ENCODE measurements around the gene PEPD.
"Not testable (repeated sequence)": the region's sequence is repeated elsewhere in the genome, so short reads cannot be mapped to it uniquely, and the experiment has no call there.

PEPD gene

DNA sequence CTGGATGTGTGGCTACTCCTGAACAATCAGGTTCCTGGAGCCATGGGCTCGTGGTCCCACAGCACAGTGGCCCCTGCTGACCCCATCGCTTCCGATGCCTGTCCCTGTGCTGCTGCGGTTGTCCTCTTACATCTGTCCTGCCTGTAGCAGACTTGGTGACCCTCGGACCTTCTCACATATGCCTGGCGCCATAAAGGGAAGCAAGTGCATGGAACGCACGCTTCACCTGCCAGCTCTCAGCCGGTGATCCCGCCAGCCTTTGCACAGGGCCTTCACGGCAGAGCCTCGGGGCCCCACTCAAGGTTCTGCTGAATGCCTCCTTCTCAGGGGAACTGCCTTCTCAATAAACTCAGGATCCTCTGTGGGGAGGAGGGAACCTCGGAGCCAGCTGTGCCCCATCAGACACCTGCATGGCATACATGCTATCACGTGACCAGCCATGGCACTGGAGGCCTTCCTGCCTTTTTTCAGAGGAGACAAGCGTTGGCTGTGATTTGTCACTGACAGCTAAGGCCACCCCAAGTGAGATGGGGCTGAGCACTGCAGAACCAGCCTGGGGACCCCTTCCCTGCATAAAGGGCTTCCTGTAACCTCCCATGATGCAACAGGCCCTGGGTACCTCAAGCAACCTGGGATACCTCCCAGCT lies 24.3 kb downstream of the PEPD start:
- TF ChIP-seq, protein P1, sequence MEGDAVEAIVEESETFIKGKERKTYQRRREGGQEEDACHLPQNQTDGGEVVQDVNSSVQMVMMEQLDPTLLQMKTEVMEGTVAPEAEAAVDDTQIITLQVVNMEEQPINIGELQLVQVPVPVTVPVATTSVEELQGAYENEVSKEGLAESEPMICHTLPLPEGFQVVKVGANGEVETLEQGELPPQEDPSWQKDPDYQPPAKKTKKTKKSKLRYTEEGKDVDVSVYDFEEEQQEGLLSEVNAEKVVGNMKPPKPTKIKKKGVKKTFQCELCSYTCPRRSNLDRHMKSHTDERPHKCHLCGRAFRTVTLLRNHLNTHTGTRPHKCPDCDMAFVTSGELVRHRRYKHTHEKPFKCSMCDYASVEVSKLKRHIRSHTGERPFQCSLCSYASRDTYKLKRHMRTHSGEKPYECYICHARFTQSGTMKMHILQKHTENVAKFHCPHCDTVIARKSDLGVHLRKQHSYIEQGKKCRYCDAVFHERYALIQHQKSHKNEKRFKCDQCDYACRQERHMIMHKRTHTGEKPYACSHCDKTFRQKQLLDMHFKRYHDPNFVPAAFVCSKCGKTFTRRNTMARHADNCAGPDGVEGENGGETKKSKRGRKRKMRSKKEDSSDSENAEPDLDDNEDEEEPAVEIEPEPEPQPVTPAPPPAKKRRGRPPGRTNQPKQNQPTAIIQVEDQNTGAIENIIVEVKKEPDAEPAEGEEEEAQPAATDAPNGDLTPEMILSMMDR (IDR thresholded peaks at IDR 0.05; ENCODE audit: low read length, missing control alignments): no peak
- DNase-seq (ENCODE audit: low read depth): no peak
- no peak overlapping the region for H3K4me3 ChIP-seq (replicated peaks; ENCODE audit: low read depth, low read length)

DNA sequence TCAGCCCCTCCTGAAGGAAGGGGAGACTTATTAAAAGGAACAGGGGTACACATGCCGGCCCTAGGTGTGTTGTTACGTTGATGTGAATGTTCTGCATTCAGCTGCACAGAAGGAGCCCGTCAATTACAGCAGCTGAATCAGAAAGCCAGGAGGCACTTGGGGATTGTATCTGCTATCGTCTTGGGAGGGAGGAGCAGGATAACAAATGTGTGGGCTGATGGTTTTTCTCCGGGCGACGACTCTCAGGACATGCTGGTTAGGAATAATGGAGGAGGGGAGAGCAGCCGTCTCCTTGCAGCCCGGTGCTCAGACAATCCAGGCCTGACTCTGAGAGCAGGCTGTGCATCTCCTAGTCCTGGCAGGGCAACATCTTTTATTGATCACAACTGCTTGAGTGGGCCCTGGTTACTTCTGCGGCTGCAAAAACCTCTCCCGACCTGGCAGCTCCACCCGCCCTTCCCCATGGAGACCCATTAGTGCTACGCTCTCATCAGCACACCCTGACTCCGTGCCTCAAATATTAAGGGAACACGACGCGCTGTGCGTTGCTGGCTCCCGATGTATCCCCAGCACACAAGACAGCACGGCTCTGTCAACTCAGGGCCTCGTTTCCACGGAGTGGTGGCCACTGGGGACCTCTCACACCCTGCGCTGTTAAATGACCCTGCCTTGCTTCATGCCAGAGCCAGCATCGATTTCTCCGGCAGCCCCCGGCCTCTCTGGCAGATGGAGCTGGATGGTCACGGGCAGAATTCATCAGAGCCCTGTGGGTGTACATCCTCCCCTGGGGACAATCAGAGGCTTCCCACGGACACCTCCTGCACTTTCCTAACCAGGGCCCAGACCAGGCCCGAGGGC lies 25.3 kb downstream of the PEPD start:
- TF ChIP-seq, protein P1 (IDR thresholded peaks at IDR 0.05; ENCODE audit: low read length, missing control alignments): no peak
- no peak overlapping the region for H3K4me3 ChIP-seq (replicated peaks; ENCODE audit: low read depth, low read length)
- DNase-seq (ENCODE audit: low read depth): peak; percentile 16

DNA sequence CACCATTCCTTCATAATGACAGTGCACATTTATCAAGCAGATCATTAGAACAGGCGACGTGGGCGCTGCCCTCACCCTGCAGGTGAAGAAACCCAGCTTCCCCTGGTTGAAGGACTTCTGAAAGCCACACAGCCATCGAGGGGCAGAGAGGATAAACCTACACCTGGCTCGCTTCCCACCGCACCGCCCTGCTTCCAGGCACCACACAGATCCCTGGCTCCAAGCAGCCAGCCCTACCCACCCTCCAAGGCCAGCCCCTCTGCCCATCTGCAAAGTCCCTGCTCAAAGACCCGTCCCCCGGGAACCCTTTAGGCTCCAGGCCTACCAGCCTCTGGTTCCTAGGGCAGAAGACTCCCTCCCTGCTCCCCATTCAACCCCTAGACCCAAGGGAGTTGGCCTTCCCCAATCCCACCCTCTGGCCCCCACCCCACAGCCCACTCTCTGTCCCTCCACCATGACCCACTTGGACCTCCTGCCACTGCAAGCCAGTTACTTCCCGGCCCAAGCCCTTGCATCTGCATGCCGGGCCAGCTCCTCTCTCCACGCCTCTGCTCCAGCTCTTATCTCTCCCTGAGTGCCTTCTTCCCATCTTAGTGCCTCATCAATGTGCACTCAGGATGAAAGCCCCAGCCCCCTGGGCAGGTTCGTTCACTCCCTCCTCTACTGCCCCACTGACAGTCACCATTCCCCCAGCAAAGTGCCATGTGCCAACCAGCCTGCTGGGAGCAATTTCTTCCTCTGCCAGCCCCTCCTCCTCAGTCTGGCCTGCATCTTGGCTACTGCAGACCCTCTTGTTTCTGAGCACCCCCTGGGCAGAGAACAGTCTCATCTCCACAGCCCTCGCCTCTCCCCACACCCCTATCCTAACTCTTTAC lies 28.0 kb downstream of the PEPD start:
- TF ChIP-seq, protein P1 (IDR thresholded peaks at IDR 0.05; ENCODE audit: low read length, missing control alignments): no peak
- no peak for DNase-seq (ENCODE audit: low read depth)
- H3K4me3 ChIP-seq (replicated peaks; ENCODE audit: low read depth, low read length): no peak overlapping the region

DNA sequence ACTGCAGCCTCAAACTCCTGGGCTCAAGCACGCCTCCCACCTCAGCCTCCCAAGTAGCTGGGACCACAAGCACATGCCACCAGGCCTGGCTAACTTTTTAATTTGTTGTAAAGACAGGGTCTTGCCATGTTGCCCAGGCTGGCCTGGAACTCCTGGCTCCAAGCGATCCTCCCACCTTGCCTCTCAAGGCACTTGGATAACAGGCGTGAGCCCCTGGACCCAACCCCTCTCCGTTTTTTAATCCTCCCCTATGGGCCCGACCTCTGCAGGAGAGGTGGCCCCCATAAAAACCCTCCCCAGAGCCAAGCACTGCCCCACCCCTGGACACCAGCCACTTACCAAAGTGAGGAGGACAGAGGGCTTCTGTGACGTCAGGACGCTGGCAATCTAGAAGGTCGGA lies 28.6 kb downstream of the PEPD start:
- DNase-seq (ENCODE audit: low read depth): no peak
- no peak overlapping the region for H3K4me3 ChIP-seq (replicated peaks; ENCODE audit: low read depth, low read length)
- TF ChIP-seq, protein P1 (IDR thresholded peaks at IDR 0.05; ENCODE audit: low read length, missing control alignments): no peak

DNA sequence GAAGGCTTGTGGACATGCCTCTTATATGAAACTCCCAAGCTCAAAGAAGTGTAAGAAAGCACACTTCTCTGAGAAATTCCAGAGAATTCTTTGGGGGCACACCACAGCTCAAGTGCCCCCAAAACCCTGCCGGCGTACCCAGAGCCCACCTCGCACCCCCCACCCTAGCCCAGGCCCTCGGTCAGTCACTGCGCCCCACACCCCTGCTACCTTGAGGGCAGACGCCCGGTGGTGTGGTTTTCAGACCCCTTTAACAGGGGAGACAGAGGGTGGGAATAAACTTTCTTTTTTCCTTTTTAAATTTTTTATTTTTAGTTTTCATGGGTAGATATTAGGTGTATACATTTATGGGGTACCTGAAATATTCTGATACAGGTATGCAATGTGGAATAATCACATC lies 29.5 kb downstream of the PEPD start:
- no peak for DNase-seq (ENCODE audit: low read depth)
- TF ChIP-seq, protein P1 (IDR thresholded peaks at IDR 0.05; ENCODE audit: low read length, missing control alignments): no peak
- no peak overlapping the region for H3K4me3 ChIP-seq (replicated peaks; ENCODE audit: low read depth, low read length)

DNA sequence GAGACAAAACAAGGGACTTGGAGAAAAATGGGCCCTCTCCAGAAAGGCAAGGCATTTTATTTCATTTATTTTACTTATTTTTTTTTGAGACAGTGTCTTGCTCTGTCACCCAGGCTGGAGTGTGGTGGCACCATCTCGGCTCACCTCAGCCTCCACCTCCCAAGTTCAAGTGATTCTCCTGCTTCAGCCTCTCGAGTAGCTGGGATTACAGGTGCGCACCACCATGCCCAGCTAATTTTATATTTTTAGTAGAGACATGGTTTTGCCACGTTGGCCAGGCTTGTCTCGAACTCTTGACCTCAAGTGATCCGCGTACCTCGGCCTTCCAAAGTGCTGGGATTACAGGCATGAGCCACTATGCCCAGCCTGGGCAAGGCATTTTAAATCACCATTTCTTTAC lies 31.0 kb downstream of the PEPD start:
- not testable (repeated sequence) for H3K4me3 ChIP-seq (replicated peaks; ENCODE audit: low read depth, low read length); DNase-seq (ENCODE audit: low read depth)

DNA sequence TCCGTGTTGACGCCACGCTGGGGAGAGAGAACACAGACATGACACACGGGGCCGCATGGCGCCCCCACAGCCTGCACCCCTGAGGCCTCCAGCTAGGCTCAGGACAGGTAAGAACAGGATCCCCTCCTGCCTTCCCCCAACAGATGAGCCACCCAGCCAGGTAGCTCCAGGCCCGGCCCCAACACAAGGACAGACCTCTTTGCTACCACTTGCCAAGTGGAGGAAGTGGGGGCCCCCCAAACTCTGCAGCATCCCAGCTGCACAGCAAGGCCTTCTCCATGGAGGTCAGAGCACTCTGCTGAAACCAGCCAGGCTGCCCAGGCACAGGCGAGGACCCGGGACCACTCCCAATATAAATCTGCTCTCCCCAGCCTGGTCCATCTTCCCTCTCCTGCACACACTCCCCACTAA lies 31.5 kb downstream of the PEPD start:
- no peak for DNase-seq (ENCODE audit: low read depth)

More for the DNA sequence above, 31.5 kb downstream of the PEPD start:
- H3K4me3 ChIP-seq (replicated peaks; ENCODE audit: low read depth, low read length): no peak overlapping the region
- TF ChIP-seq, protein P1 (IDR thresholded peaks at IDR 0.05; ENCODE audit: low read length, missing control alignments): no peak
